Stimulated activated CD4-positive, alpha-beta T cell treated with anti-CD3 and anti-CD28 coated beads, Interleukin-1b, Interleukin-23, amount 100 ng/mL, for 48 hours (primary cell): ENCODE data around the gene TEX10.

Source experiments
- DNase-seq: peaks from one replicate; pipeline ENCODE4 v3.0.0-alpha.2; 2020

The TEX10 gene

GRCh38 chr9:100282388-100282719 lies 70.4 kb downstream of the TEX10 start:
- no peak for DNase-seq

DNA sequence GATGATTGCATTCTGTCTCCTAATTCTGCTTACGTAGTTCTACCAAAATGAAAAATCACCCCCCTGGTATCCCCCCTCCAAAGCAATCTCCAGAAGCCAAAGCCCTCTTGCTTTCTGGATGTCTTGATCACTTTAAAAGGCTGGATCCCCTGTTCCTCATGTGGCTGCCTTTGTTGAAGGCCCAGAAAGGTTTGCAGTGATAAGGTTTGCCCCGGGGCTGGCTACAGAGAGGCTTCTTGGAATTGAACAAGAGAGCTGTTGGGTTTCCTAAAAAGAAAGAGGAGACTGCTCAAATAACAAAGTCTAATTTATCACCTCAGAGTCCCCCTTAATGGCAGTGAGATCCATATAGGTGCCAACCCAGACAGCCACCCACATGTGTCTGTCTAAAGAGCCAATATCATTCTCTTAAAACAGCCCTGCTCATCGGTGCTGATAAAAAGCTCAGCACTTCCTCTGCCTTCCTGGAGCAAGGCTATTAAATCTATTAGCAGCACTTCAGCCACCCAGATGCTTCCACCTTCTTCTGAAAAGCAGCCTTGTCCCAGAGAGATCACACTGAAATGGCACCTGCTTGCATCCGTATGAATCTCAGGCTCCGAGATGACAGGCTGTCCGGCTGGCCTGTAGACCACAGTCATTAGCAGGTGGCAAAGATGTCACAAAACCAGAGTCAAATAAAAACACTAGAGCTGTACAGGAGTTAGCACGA lies 70.9 kb downstream of the TEX10 start:
- DNase-seq: no peak

DNA sequence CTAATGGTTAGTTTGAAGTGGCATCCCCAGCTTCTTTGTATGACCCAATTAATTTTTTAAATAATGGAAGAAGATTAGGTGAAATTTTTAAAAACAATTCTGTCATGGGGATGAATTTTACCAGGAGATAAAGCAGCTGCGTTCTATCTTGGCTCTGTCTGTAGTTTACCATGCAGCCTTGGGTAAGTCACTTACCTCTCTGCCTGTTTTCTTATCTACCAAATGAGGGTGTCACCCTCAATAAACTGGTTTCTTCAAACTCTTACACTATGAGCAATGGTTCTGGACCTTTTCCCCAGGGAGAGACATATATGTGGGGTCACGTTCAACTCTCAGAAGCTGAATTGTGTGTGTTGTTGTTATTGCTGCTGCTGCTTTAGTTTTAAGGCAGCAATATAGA lies 71.7 kb downstream of the TEX10 start:
- DNase-seq: no peak

GRCh38 chr9:100277166-100277979 lies 75.4 kb downstream of the TEX10 start:
- no peak for DNase-seq

- DNase-seq: no peak
Observed at GRCh38 chr9:100269656-100270055, 83.1 kb downstream of the TEX10 start.

- DNase-seq: no peak
Observed at GRCh38 chr9:100268271-100268670, 84.5 kb downstream of the TEX10 start.

GRCh38 chr9:100267211-100267610 lies 85.5 kb downstream of the TEX10 start:
- DNase-seq: no peak
